HEK293 (cell line): ENCODE data around the gene RAF1.

Experiments
- BCL11B ChIP-seq: fragments of 450-650 bp; formaldehyde crosslinking; IDR thresholded peaks from 2 replicates; pipeline ENCODE4 v1.5.1; 2016; ENCODE audit warnings: low read depth, missing biosample characterization, missing genetic modification characterization
- CTCF ChIP-seq: fragments of 450-650 bp; formaldehyde crosslinking; IDR thresholded peaks from 2 replicates; pipeline ENCODE4 v1.5.1; 2016; ENCODE audit warnings: missing biosample characterization, missing genetic modification characterization
- HOXA7 ChIP-seq: sonication (generic); formaldehyde crosslinking; IDR thresholded peaks from 2 replicates; pipeline ENCODE4 v1.8.1; 2022; ENCODE audit warnings: missing genetic modification reagents, borderline replicate concordance
- KLF8 ChIP-seq: fragments of 450-650 bp; formaldehyde crosslinking; IDR thresholded peaks from 2 replicates; pipeline ENCODE4 v1.5.1; 2016; ENCODE audit warnings: missing biosample characterization, missing genetic modification characterization
- MYNN ChIP-seq: fragments of 450-650 bp; formaldehyde crosslinking; IDR thresholded peaks from 2 replicates; pipeline ENCODE4 v1.5.1; 2016; ENCODE audit warnings: missing biosample characterization, missing genetic modification characterization, borderline replicate concordance
- PRDM10 ChIP-seq: fragments of 450-650 bp; formaldehyde crosslinking; IDR thresholded peaks from 2 replicates; pipeline ENCODE4 v1.5.1; 2016; ENCODE audit warnings: missing biosample characterization, missing genetic modification characterization
- ZBTB8A ChIP-seq: fragments of 450-650 bp; formaldehyde crosslinking; IDR thresholded peaks from 2 replicates; pipeline ENCODE4 v1.5.1; 2016; ENCODE audit warnings: missing biosample characterization, missing genetic modification characterization
- ZNF514 ChIP-seq: fragments of 450-650 bp; formaldehyde crosslinking; IDR thresholded peaks from 2 replicates; pipeline ENCODE4 v1.5.1; 2016; ENCODE audit warnings: missing biosample characterization, missing genetic modification characterization
- ZNF549 ChIP-seq: fragments of 450-650 bp; IDR thresholded peaks from 2 replicates; pipeline ENCODE4 v1.5.1; 2018; ENCODE audit warnings: missing biosample characterization, missing genetic modification characterization, mild to moderate bottlenecking, inconsistent platforms, moderate library complexity
- ZNF558 ChIP-seq: fragments of 450-650 bp; formaldehyde crosslinking; IDR thresholded peaks from 2 replicates; pipeline ENCODE4 v1.5.1; 2016; ENCODE audit warnings: missing biosample characterization, missing genetic modification characterization
- ZNF621 ChIP-seq: fragments of 450-650 bp; formaldehyde crosslinking; IDR thresholded peaks from 2 replicates; pipeline ENCODE4 v1.5.1; 2017; ENCODE audit warnings: missing biosample characterization, missing genetic modification characterization

GRCh38 chr3:12601072-12601471 is 62.8 kb downstream of the RAF1 start:
- TF ChIP-seq ZNF514 (tag by site-specific recombination) (no peak), ZBTB8A (tag by site-specific recombination) (no peak), CTCF (no peak), ZNF549 (tag by site-specific recombination) (no peak), PRDM10 (tag by site-specific recombination) (no peak), BCL11B (no peak), HOXA7 (CRISPR knock-in tag) (no peak), KLF8 (tag by site-specific recombination) (no peak), MYNN (tag by site-specific recombination) (no peak), ZNF558 (no peak), ZNF621 (no peak)
